Vagina (tissue), 2 donors: ENCODE results near the gene TSPAN9. TPM values are rescaled to one million over a fixed set of nuclear protein-coding genes. Genes with fewer than 3 reads are reported as not detected.

Experiments
- DNase-seq, 2 donors: peaks; one replicate each; pipeline ENCODE4 v3.0.0-alpha.2; 2017; ENCODE audit errors: extremely low spot score in 2 of 2
- H3K27ac ChIP-seq: fragments of 200-600 bp; sonication (generic); one replicate; pipeline ENCODE4 v1.5.1; 2019
- H3K27me3 ChIP-seq: fragments of 200-600 bp; sonication (generic); one replicate; pipeline ENCODE4 v1.5.1; 2019
- H3K36me3 ChIP-seq, 2 donors: fragments of 200-600 bp; sonication (generic); one replicate each; pipeline ENCODE4 v1.5.1; 2017 to 2019
- H3K4me1 ChIP-seq: fragments of 200-600 bp; sonication (generic); one replicate; pipeline ENCODE4 v1.5.1; 2019
- H3K4me3 ChIP-seq, 2 donors: fragments of 200-600 bp; sonication (generic); 1 replicate in 1 of 2; 2 replicates in 1 of 2; pipeline ENCODE4 v1.5.1; 2016 to 2019
- H3K9me3 ChIP-seq: fragments of 200-600 bp; sonication (generic); one replicate; pipeline ENCODE4 v1.5.1; 2019
- CTCF ChIP-seq, 3 experiments: fragments of 450-650 bp in 2 of 3; fragments of 200-600 bp in 1 of 3; sonication (generic) in 1 of 3; IDR thresholded peaks; one replicate each; pipeline ENCODE4 v1.5.1; 2017 to 2019; ENCODE audit warnings: antibody characterized with exemption in 3 of 3, mild to moderate bottlenecking in 2 of 3, moderate library complexity in 2 of 3
- POLR2A ChIP-seq, 2 donors: fragments of 450-650 bp; IDR thresholded peaks; one replicate each; pipeline ENCODE4 v1.6.1; 2017; ENCODE audit warnings: antibody characterized with exemption in 2 of 2, mild to moderate bottlenecking in 2 of 2, moderate library complexity in 2 of 2
- POLR2AphosphoS5 ChIP-seq, 2 donors: sonication (generic); formaldehyde crosslinking; IDR thresholded peaks; one replicate each; pipeline ENCODE4 v1.9.0; 2017; ENCODE audit warnings: antibody characterized with exemption in 2 of 2, mild to moderate bottlenecking in 2 of 2, low read depth in 1 of 2; ENCODE audit not compliant: insufficient read depth in 1 of 2
- intact Hi-C: fragments of 100-400 bp; cut with DNase I; formaldehyde crosslinking; loops from one replicate; pipeline ENCODE4 v1.15.1; 2023
- total RNA-seq: library from RNA; depleted of rRNA; stranded (reverse); fragments of >200 nt; gene quantifications from one replicate; pipeline ENCODE4 v1.2.3, GENCODE V29; 2016

TSPAN9 gene
- total RNA-seq, 1 donor from 2014 or later: 32.2 TPM

- no peaks in the 10 kb centered on the region for H3K27me3 ChIP-seq
- peaks cover 6% of the 10 kb centered on the region for H3K4me1 ChIP-seq
- H3K9me3 ChIP-seq: no peaks in the 10 kb centered on the region
- H3K36me3 ChIP-seq: no peaks in the 10 kb centered on the region
- H3K4me3 ChIP-seq: no peak overlapping the region
- no peak overlapping the region for H3K27ac ChIP-seq
- TF ChIP-seq POLR2AphosphoS5 (IDR thresholded peaks at IDR 0.05; ENCODE audit: insufficient read depth in 1 of 2, low read depth in 1 of 2): no peak
- no peak for TF ChIP-seq POLR2A (IDR thresholded peaks at IDR 0.05)
- TF ChIP-seq CTCF (IDR thresholded peaks at IDR 0.05): no peak
- no peak for DNase-seq
- intact Hi-C loops: no loop called here
These were observed 190.5 kb downstream of the TSPAN9 start for GRCh38 chr12:3267690-3268089.

- Histone ChIP-seq H3K9me3 (no peaks in the 10 kb centered on the region), H3K4me3 (no peak overlapping the region), H3K27me3 (no peaks in the 10 kb centered on the region), H3K4me1 (peaks cover 8% of the 10 kb centered on the region), H3K27ac (no peak overlapping the region), H3K36me3 (no peaks in the 10 kb centered on the region)
- TF ChIP-seq POLR2A (IDR thresholded peaks at IDR 0.05) (no peak), POLR2AphosphoS5 (IDR thresholded peaks at IDR 0.05; ENCODE audit: insufficient read depth in 1 of 2, low read depth in 1 of 2) (no peak), CTCF (IDR thresholded peaks at IDR 0.05) (no peak)
- intact Hi-C loops: no loop called here
- DNase-seq: no peak
These were observed 192.4 kb downstream of the TSPAN9 start for GRCh38 chr12:3269594-3269993.

GRCh38 chr12:3271146-3271545, 194.0 kb downstream of the TSPAN9 start:
- DNase-seq: no peak
- Histone ChIP-seq H3K4me1 (peaks cover 18% of the 10 kb centered on the region), H3K36me3 (no peaks in the 10 kb centered on the region), H3K27ac (no peak overlapping the region), H3K27me3 (no peaks in the 10 kb centered on the region), H3K9me3 (no peaks in the 10 kb centered on the region), H3K4me3 (no peak overlapping the region)
- intact Hi-C loops: loop anchor here (10.0 kb wide), 1 partner anchor 66 kb away; no protein-coding TSS in a partner anchor
- no peak for TF ChIP-seq POLR2A (IDR thresholded peaks at IDR 0.05)
- TF ChIP-seq POLR2AphosphoS5 (IDR thresholded peaks at IDR 0.05; ENCODE audit: insufficient read depth in 1 of 2, low read depth in 1 of 2): no peak
- no peak for TF ChIP-seq CTCF (IDR thresholded peaks at IDR 0.05)

GRCh38 chr12:3271639-3272038, 194.5 kb downstream of the TSPAN9 start:
- intact Hi-C loops: loop anchor here (10.0 kb wide), 1 partner anchor 67 kb away; no protein-coding TSS in a partner anchor
- no peak for DNase-seq
- no peak for TF ChIP-seq POLR2AphosphoS5 (IDR thresholded peaks at IDR 0.05; ENCODE audit: insufficient read depth in 1 of 2, low read depth in 1 of 2)
- no peak for TF ChIP-seq POLR2A (IDR thresholded peaks at IDR 0.05)
- TF ChIP-seq CTCF (IDR thresholded peaks at IDR 0.05): no peak
- Histone ChIP-seq H3K27ac (no peak overlapping the region), H3K27me3 (no peaks in the 10 kb centered on the region), H3K4me3 (no peak overlapping the region), H3K4me1 (peaks cover 18% of the 10 kb centered on the region), H3K9me3 (no peaks in the 10 kb centered on the region), H3K36me3 (no peaks in the 10 kb centered on the region)

- intact Hi-C loops: loop anchor here (10.0 kb wide), 1 partner anchor 68 kb away; no protein-coding TSS in a partner anchor
- Histone ChIP-seq H3K4me3 (no peak overlapping the region), H3K27ac (no peak overlapping the region), H3K4me1 (peaks cover 18% of the 10 kb centered on the region), H3K9me3 (no peaks in the 10 kb centered on the region), H3K36me3 (no peaks in the 10 kb centered on the region), H3K27me3 (no peaks in the 10 kb centered on the region)
- TF ChIP-seq POLR2AphosphoS5 (IDR thresholded peaks at IDR 0.05; ENCODE audit: insufficient read depth in 1 of 2, low read depth in 1 of 2): no peak
- TF ChIP-seq CTCF (IDR thresholded peaks at IDR 0.05): no peak
- TF ChIP-seq POLR2A (IDR thresholded peaks at IDR 0.05): no peak
- no peak for DNase-seq
These were observed 195.8 kb downstream of the TSPAN9 start for GRCh38 chr12:3272958-3273357.
